ACC112 (cell line): Measurements from ENCODE around the gene RAB11FIP4.

Experiments used
- H2AFZ ChIP-seq: fragments of 200-600 bp; sonication (generic); one replicate; pipeline ENCODE4 v1.6.0; 2017; ENCODE audit warnings: antibody characterized with exemption, low read length; ENCODE audit not compliant: unreplicated experiment
- H3K27ac ChIP-seq: fragments of 200-600 bp; sonication (generic); 2 replicates; pipeline ENCODE4 v1.5.1; 2014; ENCODE audit warnings: low read depth, mild to moderate bottlenecking, antibody characterized with exemption, low read length, moderate library complexity
- H3K27me3 ChIP-seq: fragments of 200-600 bp; sonication (generic); 2 replicates; pipeline ENCODE4 v1.6.1; 2014; ENCODE audit warnings: mild to moderate bottlenecking, antibody characterized with exemption, low read length, moderate library complexity, mixed read lengths; ENCODE audit not compliant: insufficient read depth
- H3K36me3 ChIP-seq: fragments of 200-600 bp; sonication (generic); 2 replicates; pipeline ENCODE4 v1.6.1; 2016; ENCODE audit warnings: mild to moderate bottlenecking, antibody characterized with exemption, low read length, moderate library complexity, mixed read lengths; ENCODE audit not compliant: insufficient read depth
- H3K4me1 ChIP-seq: fragments of 200-600 bp; sonication (generic); one replicate; pipeline ENCODE4 v1.6.1; 2016; ENCODE audit warnings: low read length, mixed read lengths; ENCODE audit not compliant: insufficient read depth, unreplicated experiment, control insufficient read depth
- H3K4me3 ChIP-seq: fragments of 200-600 bp; sonication (generic); 2 replicates; pipeline ENCODE4 v1.5.1; 2014; ENCODE audit warnings: mild to moderate bottlenecking, low read depth, low read length
- H3K79me2 ChIP-seq: fragments of 200-600 bp; sonication (generic); one replicate; pipeline ENCODE4 v1.6.0; 2016; ENCODE audit warnings: low read length; ENCODE audit not compliant: control insufficient read depth, unreplicated experiment, insufficient read depth

The RAB11FIP4 gene

GRCh38 chr17:31412511-31412910, 21.0 kb downstream of the RAB11FIP4 start:
- Histone ChIP-seq H2AFZ (no peak overlapping the region), H3K4me1 (no peaks in the 10 kb centered on the region), H3K27me3 (peaks cover 15% of the 10 kb centered on the region; the same call in 1 of the 2 replicates), H3K36me3 (no peaks in the 10 kb centered on the region), H3K4me3 (no peak overlapping the region), H3K79me2 (no peaks in the 10 kb centered on the region), H3K27ac (no peak overlapping the region)

- Histone ChIP-seq H3K4me1 (no peaks in the 10 kb centered on the region), H3K27me3 (0 out of 2 replicates have a peak, but pooled peaks cover 15% of the 10 kb centered on the region), H3K36me3 (no peaks in the 10 kb centered on the region), H3K27ac (no peak overlapping the region), H3K4me3 (no peak overlapping the region), H2AFZ (no peak overlapping the region), H3K79me2 (no peaks in the 10 kb centered on the region)
These were observed 21.8 kb downstream of the RAB11FIP4 start for GRCh38 chr17:31413081-31413799.

GRCh38 chr17:31413874-31414549, 22.5 kb downstream of the RAB11FIP4 start:
- no peaks in the 10 kb centered on the region for H3K36me3 ChIP-seq
- H3K4me3 ChIP-seq = no peak overlapping the region
- 0 out of 2 replicates have a peak, but pooled peaks cover 10% of the 10 kb centered on the region for H3K27me3 ChIP-seq
- H3K79me2 ChIP-seq = no peaks in the 10 kb centered on the region
- H3K4me1 ChIP-seq = no peaks in the 10 kb centered on the region
- no peak overlapping the region for H2AFZ ChIP-seq
- H3K27ac ChIP-seq = no peak overlapping the region

GRCh38 chr17:31414550-31414918, 23.1 kb downstream of the RAB11FIP4 start:
- no peak overlapping the region for H3K4me3 ChIP-seq
- H3K4me1 ChIP-seq = no peaks in the 10 kb centered on the region
- H3K36me3 ChIP-seq = no peaks in the 10 kb centered on the region
- H3K79me2 ChIP-seq = no peaks in the 10 kb centered on the region
- H2AFZ ChIP-seq = no peak overlapping the region
- H3K27me3 ChIP-seq = 0 out of 2 replicates have a peak, but pooled peaks cover 10% of the 10 kb centered on the region
- H3K27ac ChIP-seq = no peak overlapping the region

- no peaks in the 10 kb centered on the region for H3K79me2 ChIP-seq
- H3K36me3 ChIP-seq = no peaks in the 10 kb centered on the region
- H3K4me1 ChIP-seq = no peaks in the 10 kb centered on the region
- no peak overlapping the region for H2AFZ ChIP-seq
- H3K27ac ChIP-seq = no peak overlapping the region
- H3K4me3 ChIP-seq = no peak overlapping the region
- 0 out of 2 replicates have a peak, but pooled peaks cover 10% of the 10 kb centered on the region for H3K27me3 ChIP-seq
These were observed 23.6 kb downstream of the RAB11FIP4 start for GRCh38 chr17:31415004-31415454.

GRCh38 chr17:31415640-31416502, 24.4 kb downstream of the RAB11FIP4 start:
- Histone ChIP-seq H3K27ac (no peak overlapping the region), H3K79me2 (no peaks in the 10 kb centered on the region), H2AFZ (no peak overlapping the region)

GRCh38 chr17:31416503-31416923, 25.0 kb downstream of the RAB11FIP4 start:
- Histone ChIP-seq H3K27ac (no peak overlapping the region), H3K4me3 (no peak overlapping the region), H3K27me3 (0 out of 2 replicates have a peak, but pooled peaks cover 10% of the 10 kb centered on the region), H3K36me3 (no peaks in the 10 kb centered on the region), H3K79me2 (no peaks in the 10 kb centered on the region), H2AFZ (no peak overlapping the region), H3K4me1 (no peaks in the 10 kb centered on the region)

More at GRCh38 chr17:31415640-31416502, 24.4 kb downstream of the RAB11FIP4 start:
- Histone ChIP-seq H3K36me3 (no peaks in the 10 kb centered on the region), H3K4me3 (no peak overlapping the region), H3K4me1 (no peaks in the 10 kb centered on the region), H3K27me3 (0 out of 2 replicates have a peak, but pooled peaks cover 10% of the 10 kb centered on the region)

GRCh38 chr17:31417051-31417792, 25.7 kb downstream of the RAB11FIP4 start:
- H3K36me3 ChIP-seq = no peaks in the 10 kb centered on the region
- H3K79me2 ChIP-seq = no peaks in the 10 kb centered on the region
- H2AFZ ChIP-seq = no peak overlapping the region
- H3K4me1 ChIP-seq = no peaks in the 10 kb centered on the region
- peaks cover 8% of the 10 kb centered on the region for H3K27me3 ChIP-seq
- H3K27ac ChIP-seq = no peak overlapping the region
- H3K4me3 ChIP-seq = no peak overlapping the region

- peaks cover 12% of the 10 kb centered on the region for H3K27me3 ChIP-seq
- no peak overlapping the region for H3K4me3 ChIP-seq
- H3K27ac ChIP-seq = no peak overlapping the region
- H3K36me3 ChIP-seq = no peaks in the 10 kb centered on the region
- no peaks in the 10 kb centered on the region for H3K4me1 ChIP-seq
- H2AFZ ChIP-seq = no peak overlapping the region
- no peaks in the 10 kb centered on the region for H3K79me2 ChIP-seq
These were observed 27.4 kb downstream of the RAB11FIP4 start for GRCh38 chr17:31418773-31419350.
